ENCODE data around the gene TFF1.

Gene TFF1

GRCh38 chr21:42350927-42351426 is 15.4 kb downstream of the TFF1 start, which contains the start of gene TFF2:
TSS of gene TFF2 (minus strand) at chr21:42350994. CDS start at chr21:42350957, 37 bp downstream.
- no peak within 1 kb of the TSS for H3K9ac ChIP-seq (ENCODE audit: low read length in 2 of 2)
- H3K27ac ChIP-seq (ENCODE audit: low read length), result no peak within 1 kb of the TSS
- no peaks in the 10 kb centered on the region for H3K4me1 ChIP-seq (ENCODE audit: control insufficient read depth, insufficient read depth, low read length)
- no peaks in the 10 kb centered on the region for H3K36me3 ChIP-seq (ENCODE audit: control insufficient read depth in 2 of 2, insufficient read depth in 2 of 2, low read length in 2 of 2)
- H3K4me3 ChIP-seq (ENCODE audit: low read length in 2 of 2), result no peak within 1 kb of the TSS
- H3K27me3 ChIP-seq (ENCODE audit: control insufficient read depth in 1 of 2, insufficient read depth in 2 of 2, low read length in 2 of 2), result peaks cover 0 to 9% of the 10 kb centered on the region in 2 donors
- peaks cover 4 to 13% of the 10 kb centered on the region in 2 donors for H3K9me3 ChIP-seq (ENCODE audit: control insufficient read depth in 2 of 2, low read length in 2 of 2)

- Histone ChIP-seq H3K4me1 (ENCODE audit: control insufficient read depth, insufficient read depth, low read length) (no peaks in the 10 kb centered on the region), H3K4me3 (ENCODE audit: low read length in 2 of 2) (no peak overlapping the region), H3K27me3 (ENCODE audit: control insufficient read depth in 1 of 2, insufficient read depth in 2 of 2, low read length in 2 of 2) (peaks cover 0 to 9% of the 10 kb centered on the region in 2 donors), H3K36me3 (ENCODE audit: control insufficient read depth in 2 of 2, insufficient read depth in 2 of 2, low read length in 2 of 2) (no peaks in the 10 kb centered on the region), H3K9ac (ENCODE audit: low read length in 2 of 2) (no peak overlapping the region), H3K9me3 (ENCODE audit: control insufficient read depth in 2 of 2, low read length in 2 of 2) (peaks cover 4 to 7% of the 10 kb centered on the region in 2 donors), H3K27ac (ENCODE audit: low read length) (no peak overlapping the region)
These were observed 15.9 kb downstream of the TFF1 start for GRCh38 chr21:42350318-42350910.

- Histone ChIP-seq H3K4me1 (ENCODE audit: control insufficient read depth, insufficient read depth, low read length) (no peaks in the 10 kb centered on the region), H3K9me3 (ENCODE audit: control insufficient read depth in 2 of 2, low read length in 2 of 2) (peaks cover 4 to 7% of the 10 kb centered on the region in 2 donors), H3K36me3 (ENCODE audit: control insufficient read depth in 2 of 2, insufficient read depth in 2 of 2, low read length in 2 of 2) (no peaks in the 10 kb centered on the region), H3K27me3 (ENCODE audit: control insufficient read depth in 1 of 2, insufficient read depth in 2 of 2, low read length in 2 of 2) (peaks cover 0 to 9% of the 10 kb centered on the region in 2 donors), H3K27ac (ENCODE audit: low read length) (no peak overlapping the region), H3K4me3 (ENCODE audit: low read length in 2 of 2) (no peak overlapping the region), H3K9ac (ENCODE audit: low read length in 2 of 2) (no peak overlapping the region)
These were observed 16.7 kb downstream of the TFF1 start for GRCh38 chr21:42349420-42350317.

DNA sequence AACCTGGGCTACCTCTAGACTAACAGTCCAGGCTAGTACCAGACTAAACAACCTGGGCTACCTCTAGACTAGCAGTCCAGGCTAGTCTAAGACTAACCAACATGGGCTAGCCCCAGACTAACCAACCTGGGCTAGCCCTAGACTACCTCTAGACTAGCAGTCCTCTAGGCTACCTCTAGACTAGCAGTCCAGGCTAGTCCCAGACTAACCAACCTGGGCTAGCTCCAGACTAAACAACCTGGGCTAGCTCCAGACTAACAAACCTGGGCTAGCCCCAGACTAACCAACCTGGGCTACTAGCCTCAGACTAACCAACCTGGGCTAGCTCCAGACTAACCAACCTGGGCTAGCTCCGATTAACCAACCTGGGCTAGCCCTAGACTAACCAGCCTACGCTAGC is 17.6 kb downstream of the TFF1 start:
- H3K27me3 ChIP-seq (ENCODE audit: control insufficient read depth in 1 of 2, insufficient read depth in 2 of 2, low read length in 2 of 2), result peaks cover 0 to 9% of the 10 kb centered on the region in 2 donors
- peaks cover 0 to under 1% of the 10 kb centered on the region in 2 donors for H3K9me3 ChIP-seq (ENCODE audit: control insufficient read depth in 2 of 2, low read length in 2 of 2)
- H3K4me3 ChIP-seq (ENCODE audit: low read length in 2 of 2), result no peak overlapping the region
- no peak overlapping the region for H3K9ac ChIP-seq (ENCODE audit: low read length in 2 of 2)
- no peak overlapping the region for H3K27ac ChIP-seq (ENCODE audit: low read length)
- no peaks in the 10 kb centered on the region for H3K36me3 ChIP-seq (ENCODE audit: control insufficient read depth in 2 of 2, insufficient read depth in 2 of 2, low read length in 2 of 2)
- no peaks in the 10 kb centered on the region for H3K4me1 ChIP-seq (ENCODE audit: control insufficient read depth, insufficient read depth, low read length)

DNA sequence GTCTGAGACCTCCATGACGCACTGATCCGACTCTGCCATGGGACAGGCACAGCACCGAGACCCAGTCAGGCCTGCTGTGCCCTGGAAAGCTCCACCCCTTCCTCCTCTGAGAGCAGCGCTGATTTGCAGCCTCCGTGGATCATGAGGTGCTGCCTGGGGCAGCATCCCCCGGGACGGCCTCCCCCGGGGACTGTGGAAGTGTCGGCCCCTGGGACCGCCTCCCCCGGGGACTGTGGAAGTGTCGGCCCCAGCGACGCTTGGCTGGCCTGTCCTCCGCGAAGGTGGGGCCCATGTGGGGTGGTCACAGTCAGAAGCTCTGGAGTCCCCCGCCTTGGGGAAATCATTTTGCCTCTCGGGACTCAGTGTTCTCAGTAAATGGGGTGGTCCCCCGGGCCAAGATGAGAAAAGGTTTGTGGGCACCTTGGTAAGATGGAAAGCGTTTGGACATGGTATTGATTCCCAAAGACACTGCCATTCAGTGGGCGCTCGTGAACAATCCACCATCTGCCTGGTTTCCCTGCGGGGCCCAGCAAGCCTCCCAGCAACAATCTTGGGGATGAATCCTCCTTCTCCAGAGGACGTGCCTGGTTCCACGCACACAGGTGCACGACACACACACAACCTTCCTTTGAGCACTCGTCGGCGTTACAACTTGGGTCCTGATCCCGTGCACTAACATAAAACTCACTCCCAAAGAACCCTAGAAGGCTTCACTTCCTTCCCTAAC is 18.6 kb downstream of the TFF1 start:
- H3K4me3 ChIP-seq (ENCODE audit: low read length in 2 of 2), result no peak overlapping the region
- H3K9ac ChIP-seq (ENCODE audit: low read length in 2 of 2), result no peak overlapping the region

GRCh38 chr21:42346866-42347600 is 19.3 kb downstream of the TFF1 start:
- Histone ChIP-seq H3K9ac (ENCODE audit: low read length in 2 of 2) (no peak overlapping the region), H3K4me3 (ENCODE audit: low read length in 2 of 2) (no peak overlapping the region)

More for the DNA sequence above, 18.6 kb downstream of the TFF1 start:
- no peaks in the 10 kb centered on the region for H3K36me3 ChIP-seq (ENCODE audit: control insufficient read depth in 2 of 2, insufficient read depth in 2 of 2, low read length in 2 of 2)
- H3K9me3 ChIP-seq (ENCODE audit: control insufficient read depth in 2 of 2, low read length in 2 of 2), result no peaks in the 10 kb centered on the region
- no peaks in the 10 kb centered on the region for H3K4me1 ChIP-seq (ENCODE audit: control insufficient read depth, insufficient read depth, low read length)
- no peak overlapping the region for H3K27ac ChIP-seq (ENCODE audit: low read length)
- H3K27me3 ChIP-seq (ENCODE audit: control insufficient read depth in 1 of 2, insufficient read depth in 2 of 2, low read length in 2 of 2), result peaks cover 0 to 9% of the 10 kb centered on the region in 2 donors

DNA sequence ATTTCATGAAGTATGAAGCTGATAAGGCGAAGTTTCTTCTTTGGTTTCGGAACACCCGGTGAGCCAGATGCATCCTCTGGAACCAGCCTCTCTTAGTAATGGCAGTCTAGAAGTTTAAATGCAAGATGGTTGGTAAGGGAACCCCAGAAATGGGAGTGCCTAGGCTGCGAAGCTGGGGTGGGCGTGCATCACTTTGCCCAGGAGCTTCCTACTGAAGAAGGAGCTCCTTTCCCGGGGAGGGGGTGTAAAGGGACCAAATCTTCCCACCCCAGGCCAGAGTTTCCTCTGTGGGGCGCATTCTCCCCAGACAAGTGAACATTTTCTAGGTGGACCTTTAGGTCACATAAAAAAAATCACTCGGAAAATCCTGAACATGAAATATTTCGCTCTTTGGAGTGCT is 19.9 kb downstream of the TFF1 start:
- no peak overlapping the region for H3K9ac ChIP-seq (ENCODE audit: low read length in 2 of 2)
- no peaks in the 10 kb centered on the region for H3K36me3 ChIP-seq (ENCODE audit: control insufficient read depth in 2 of 2, insufficient read depth in 2 of 2, low read length in 2 of 2)
- no peak overlapping the region for H3K27ac ChIP-seq (ENCODE audit: low read length)
- no peak overlapping the region for H3K4me3 ChIP-seq (ENCODE audit: low read length in 2 of 2)
- no peaks in the 10 kb centered on the region for H3K4me1 ChIP-seq (ENCODE audit: control insufficient read depth, insufficient read depth, low read length)
- H3K27me3 ChIP-seq (ENCODE audit: control insufficient read depth in 1 of 2, insufficient read depth in 2 of 2, low read length in 2 of 2), result peaks cover 0 to 9% of the 10 kb centered on the region in 2 donors
- H3K9me3 ChIP-seq (ENCODE audit: control insufficient read depth in 2 of 2, low read length in 2 of 2), result no peaks in the 10 kb centered on the region

More at GRCh38 chr21:42346866-42347600, 19.3 kb downstream of the TFF1 start:
- H3K36me3 ChIP-seq (ENCODE audit: control insufficient read depth in 2 of 2, insufficient read depth in 2 of 2, low read length in 2 of 2), result no peaks in the 10 kb centered on the region
- no peak overlapping the region for H3K27ac ChIP-seq (ENCODE audit: low read length)
- H3K9me3 ChIP-seq (ENCODE audit: control insufficient read depth in 2 of 2, low read length in 2 of 2), result no peaks in the 10 kb centered on the region
- H3K4me1 ChIP-seq (ENCODE audit: control insufficient read depth, insufficient read depth, low read length), result no peaks in the 10 kb centered on the region
- H3K27me3 ChIP-seq (ENCODE audit: control insufficient read depth in 1 of 2, insufficient read depth in 2 of 2, low read length in 2 of 2), result peaks cover 0 to 9% of the 10 kb centered on the region in 2 donors

DNA sequence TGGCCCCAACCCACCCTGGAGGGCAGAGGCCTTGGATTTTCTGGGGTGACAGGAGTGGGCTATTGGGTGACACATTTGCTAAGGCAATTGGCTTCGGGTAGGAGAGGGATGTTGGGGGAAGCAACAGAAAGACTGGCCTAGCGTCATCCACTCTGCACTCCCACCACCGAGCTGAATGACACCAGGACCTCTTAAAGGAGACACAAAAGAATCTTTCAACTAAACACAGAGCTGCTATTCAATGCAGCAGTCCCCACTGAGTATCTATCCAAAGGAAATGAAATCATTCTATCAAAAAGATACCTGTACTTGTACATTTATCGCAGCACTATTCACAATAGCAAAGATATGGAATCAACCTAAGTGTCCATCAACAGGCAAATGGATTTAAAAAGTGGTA is 21.7 kb downstream of the TFF1 start:
- Histone ChIP-seq H3K27me3 (ENCODE audit: control insufficient read depth in 1 of 2, insufficient read depth in 2 of 2, low read length in 2 of 2) (peaks cover 0 to 9% of the 10 kb centered on the region in 2 donors), H3K4me3 (ENCODE audit: low read length in 2 of 2) (no peak overlapping the region), H3K9me3 (ENCODE audit: control insufficient read depth in 2 of 2, low read length in 2 of 2) (no peaks in the 10 kb centered on the region), H3K9ac (ENCODE audit: low read length in 2 of 2) (no peak overlapping the region), H3K4me1 (ENCODE audit: control insufficient read depth, insufficient read depth, low read length) (no peaks in the 10 kb centered on the region), H3K36me3 (ENCODE audit: control insufficient read depth in 2 of 2, insufficient read depth in 2 of 2, low read length in 2 of 2) (no peaks in the 10 kb centered on the region), H3K27ac (ENCODE audit: low read length) (no peak overlapping the region)

GRCh38 chr21:42343963-42344510 is 22.3 kb downstream of the TFF1 start:
- H3K4me1 ChIP-seq (ENCODE audit: control insufficient read depth, insufficient read depth, low read length), result no peaks in the 10 kb centered on the region
- H3K9me3 ChIP-seq (ENCODE audit: control insufficient read depth in 2 of 2, low read length in 2 of 2), result no peaks in the 10 kb centered on the region
- H3K36me3 ChIP-seq (ENCODE audit: control insufficient read depth in 2 of 2, insufficient read depth in 2 of 2, low read length in 2 of 2), result no peaks in the 10 kb centered on the region
- H3K9ac ChIP-seq (ENCODE audit: low read length in 2 of 2), result no peak overlapping the region
- no peak overlapping the region for H3K27ac ChIP-seq (ENCODE audit: low read length)
- no peak overlapping the region for H3K4me3 ChIP-seq (ENCODE audit: low read length in 2 of 2)
- H3K27me3 ChIP-seq (ENCODE audit: control insufficient read depth in 1 of 2, insufficient read depth in 2 of 2, low read length in 2 of 2), result peaks cover 0 to 9% of the 10 kb centered on the region in 2 donors

- Histone ChIP-seq H3K27me3 (ENCODE audit: control insufficient read depth in 1 of 2, insufficient read depth in 2 of 2, low read length in 2 of 2) (peaks cover 0 to 7% of the 10 kb centered on the region in 2 donors), H3K9ac (ENCODE audit: low read length in 2 of 2) (no peak overlapping the region), H3K4me3 (ENCODE audit: low read length in 2 of 2) (no peak overlapping the region), H3K9me3 (ENCODE audit: control insufficient read depth in 2 of 2, low read length in 2 of 2) (no peaks in the 10 kb centered on the region), H3K36me3 (ENCODE audit: control insufficient read depth in 2 of 2, insufficient read depth in 2 of 2, low read length in 2 of 2) (no peaks in the 10 kb centered on the region), H3K27ac (ENCODE audit: low read length) (no peak overlapping the region), H3K4me1 (ENCODE audit: control insufficient read depth, insufficient read depth, low read length) (no peaks in the 10 kb centered on the region)
These were observed 22.8 kb downstream of the TFF1 start for GRCh38 chr21:42343556-42343955.
